Measurements from ENCODE around the gene MYH3.

- TF ChIP-seq, protein P1, sequence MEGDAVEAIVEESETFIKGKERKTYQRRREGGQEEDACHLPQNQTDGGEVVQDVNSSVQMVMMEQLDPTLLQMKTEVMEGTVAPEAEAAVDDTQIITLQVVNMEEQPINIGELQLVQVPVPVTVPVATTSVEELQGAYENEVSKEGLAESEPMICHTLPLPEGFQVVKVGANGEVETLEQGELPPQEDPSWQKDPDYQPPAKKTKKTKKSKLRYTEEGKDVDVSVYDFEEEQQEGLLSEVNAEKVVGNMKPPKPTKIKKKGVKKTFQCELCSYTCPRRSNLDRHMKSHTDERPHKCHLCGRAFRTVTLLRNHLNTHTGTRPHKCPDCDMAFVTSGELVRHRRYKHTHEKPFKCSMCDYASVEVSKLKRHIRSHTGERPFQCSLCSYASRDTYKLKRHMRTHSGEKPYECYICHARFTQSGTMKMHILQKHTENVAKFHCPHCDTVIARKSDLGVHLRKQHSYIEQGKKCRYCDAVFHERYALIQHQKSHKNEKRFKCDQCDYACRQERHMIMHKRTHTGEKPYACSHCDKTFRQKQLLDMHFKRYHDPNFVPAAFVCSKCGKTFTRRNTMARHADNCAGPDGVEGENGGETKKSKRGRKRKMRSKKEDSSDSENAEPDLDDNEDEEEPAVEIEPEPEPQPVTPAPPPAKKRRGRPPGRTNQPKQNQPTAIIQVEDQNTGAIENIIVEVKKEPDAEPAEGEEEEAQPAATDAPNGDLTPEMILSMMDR (conservative IDR thresholded peaks at IDR 0.05; ENCODE audit: low read depth, low read length) = no peak
- TF ChIP-seq EZH2phosphoT487 (IDR thresholded peaks at IDR 0.05; ENCODE audit: borderline replicate concordance, low read length) = no peak
- TF ChIP-seq EZH2 (IDR thresholded peaks at IDR 0.05; ENCODE audit: low read length, unreplicated experiment) = no peak
These were observed 44.0 kb downstream of the MYH3 start for GRCh38 chr17:10612957-10613744.
